ENCODE measurements around the gene CCDC186.

DNA sequence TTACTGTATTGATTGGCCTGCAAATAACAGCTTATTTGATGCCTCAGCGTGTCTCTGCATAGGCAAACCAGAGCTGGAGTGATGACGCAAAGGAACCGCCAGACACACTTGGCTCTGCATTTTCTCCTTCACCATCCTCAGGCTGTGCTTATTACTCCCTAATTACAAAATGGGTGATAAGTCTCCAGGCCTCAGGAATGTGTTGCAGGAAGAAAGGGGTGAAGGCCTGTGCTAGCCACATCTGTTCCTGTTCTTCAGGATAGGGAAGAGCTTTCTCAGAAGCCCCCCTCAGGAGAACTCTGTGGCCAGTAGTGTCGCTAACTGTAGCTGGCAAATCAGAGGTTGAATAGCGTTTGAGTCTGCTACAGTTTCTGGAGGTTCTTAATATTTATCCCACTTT is 10.3 kb upstream of the CCDC186 start:
- TF ChIP-seq EZH2 (IDR thresholded peaks at IDR 0.05; ENCODE audit: borderline replicate concordance, low read depth, low read length, severe bottlenecking), result no peak
- TF ChIP-seq, protein P1, sequence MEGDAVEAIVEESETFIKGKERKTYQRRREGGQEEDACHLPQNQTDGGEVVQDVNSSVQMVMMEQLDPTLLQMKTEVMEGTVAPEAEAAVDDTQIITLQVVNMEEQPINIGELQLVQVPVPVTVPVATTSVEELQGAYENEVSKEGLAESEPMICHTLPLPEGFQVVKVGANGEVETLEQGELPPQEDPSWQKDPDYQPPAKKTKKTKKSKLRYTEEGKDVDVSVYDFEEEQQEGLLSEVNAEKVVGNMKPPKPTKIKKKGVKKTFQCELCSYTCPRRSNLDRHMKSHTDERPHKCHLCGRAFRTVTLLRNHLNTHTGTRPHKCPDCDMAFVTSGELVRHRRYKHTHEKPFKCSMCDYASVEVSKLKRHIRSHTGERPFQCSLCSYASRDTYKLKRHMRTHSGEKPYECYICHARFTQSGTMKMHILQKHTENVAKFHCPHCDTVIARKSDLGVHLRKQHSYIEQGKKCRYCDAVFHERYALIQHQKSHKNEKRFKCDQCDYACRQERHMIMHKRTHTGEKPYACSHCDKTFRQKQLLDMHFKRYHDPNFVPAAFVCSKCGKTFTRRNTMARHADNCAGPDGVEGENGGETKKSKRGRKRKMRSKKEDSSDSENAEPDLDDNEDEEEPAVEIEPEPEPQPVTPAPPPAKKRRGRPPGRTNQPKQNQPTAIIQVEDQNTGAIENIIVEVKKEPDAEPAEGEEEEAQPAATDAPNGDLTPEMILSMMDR (IDR thresholded peaks at IDR 0.05; ENCODE audit: borderline replicate concordance, extremely low read depth, low read length, poor library complexity, severe bottlenecking), result no peak

Data from DND-41 (cell line).